ENCODE results near the gene SGO2. TPM values are rescaled to one million over a fixed set of nuclear protein-coding genes. Genes with fewer than 3 reads are reported as not detected.

SGO2 gene
- total and polyA plus RNA-seq, 2 of the 13 experiments (the other 11 are each of a cell fraction or from before 2014, with no cell fraction given): 5.1 to 16.2 TPM

GRCh38 chr2:200525882-200526651, at the start of gene SGO2 (continued):
- TF ChIP-seq TEF (CRISPR knock-in tag; IDR thresholded peaks at IDR 0.05) (no peak), TFAP4 (IDR thresholded peaks at IDR 0.05; ENCODE audit: borderline replicate concordance, low read depth) (peak; percentile 68; the same call in 1 of the 2 replicates), ARID3A (IDR thresholded peaks at IDR 0.05; ENCODE audit: low read depth, low read length) (peak; percentile 34; the same call in 1 of the 2 replicates), ZBTB8A (CRISPR knock-in tag; IDR thresholded peaks at IDR 0.05; ENCODE audit: borderline replicate concordance, low read depth) (no peak), PREB (CRISPR knock-in tag; IDR thresholded peaks at IDR 0.05) (no peak), CCAR2 (optimal IDR thresholded peaks at IDR 0.05; ENCODE audit: low read depth, low read length) (no peak), CERS6 (CRISPR knock-in tag; IDR thresholded peaks at IDR 0.05) (no peak), FOXK2 (IDR thresholded peaks at IDR 0.05) (0 out of 2 replicates have a peak, but pooled peaks have one; percentile 12), RNF219 (CRISPR knock-in tag; IDR thresholded peaks at IDR 0.05) (no peak)

All from HepG2 (cell line).